NCI-H345 (cell line): ENCODE measurements around the gene ENDOU.
A peak's percentile ranks its signal among the peaks of the same experiment; 100 is the strongest.

Experiments
- DNase-seq: peaks from one replicate; lab custom pipeline; 2025; lab: John Stamatoyannopoulos, UW

ENDOU gene

GRCh38 chr12:47744005-47744651 lies 18.8 kb upstream of the ENDOU start:
- peak; percentile 33 for DNase-seq

GRCh38 chr12:47743311-47743860 lies 18.1 kb upstream of the ENDOU start:
- no peak for DNase-seq

GRCh38 chr12:47742253-47742825 lies 17.0 kb upstream of the ENDOU start:
- no peak for DNase-seq

- peak; percentile 85 for DNase-seq
These were observed 16.0 kb upstream of the ENDOU start for GRCh38 chr12:47741340-47741703.

- no peak for DNase-seq
These were observed 15.5 kb upstream of the ENDOU start for GRCh38 chr12:47740606-47741339.

- DNase-seq: no peak
These were observed 14.7 kb upstream of the ENDOU start for GRCh38 chr12:47739979-47740378.

GRCh38 chr12:47739297-47739696 lies 14.0 kb upstream of the ENDOU start:
- no peak for DNase-seq

- DNase-seq: no peak
These were observed 12.8 kb upstream of the ENDOU start for GRCh38 chr12:47737936-47738594.

- DNase-seq: no peak
These were observed 11.8 kb upstream of the ENDOU start for GRCh38 chr12:47736877-47737676.

GRCh38 chr12:47736216-47736615 lies 10.9 kb upstream of the ENDOU start:
- no peak for DNase-seq

- no peak for DNase-seq
These were observed 10.4 kb upstream of the ENDOU start for GRCh38 chr12:47735649-47736048.

GRCh38 chr12:47734725-47735480 lies 9.6 kb upstream of the ENDOU start:
- DNase-seq: no peak

GRCh38 chr12:47733142-47733541 lies 7.9 kb upstream of the ENDOU start:
- no peak for DNase-seq

GRCh38 chr12:47732504-47732903 lies 7.2 kb upstream of the ENDOU start:
- DNase-seq: no peak

GRCh38 chr12:47731723-47732122 lies 6.4 kb upstream of the ENDOU start:
- no peak for DNase-seq

GRCh38 chr12:47730341-47730744 lies 5.1 kb upstream of the ENDOU start:
- DNase-seq: no peak

- DNase-seq: no peak
These were observed 3.9 kb upstream of the ENDOU start for GRCh38 chr12:47729233-47729632.

- no peak for DNase-seq
These were observed 603 bp upstream of the ENDOU start for GRCh38 chr12:47725893-47726292.

GRCh38 chr12:47722941-47723631 lies 2.2 kb downstream of the ENDOU start:
- no peak for DNase-seq

- no peak for DNase-seq
These were observed 3.0 kb downstream of the ENDOU start for GRCh38 chr12:47722136-47722834.
